Ureter (tissue), 1 donor: ENCODE measurements around the gene PFN3. TPM values are rescaled to one million over a fixed set of nuclear protein-coding genes. Genes with fewer than 3 reads are reported as not detected.

ENCODE experiments used
- DNase-seq: peaks from one replicate; pipeline ENCODE4 v3.0.0-alpha.2; 2020; ENCODE audit warnings: low spot score
- total RNA-seq: library from RNA; stranded (reverse); gene quantifications from one replicate; pipeline ENCODE4 v1.2.4, GENCODE V29; 2023
- donor health status: DM: yes; HTN: yes; CAD: no.

Gene PFN3, protein sequence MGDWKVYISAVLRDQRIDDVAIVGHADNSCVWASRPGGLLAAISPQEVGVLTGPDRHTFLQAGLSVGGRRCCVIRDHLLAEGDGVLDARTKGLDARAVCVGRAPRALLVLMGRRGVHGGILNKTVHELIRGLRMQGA
- total RNA-seq: not detected

DNA sequence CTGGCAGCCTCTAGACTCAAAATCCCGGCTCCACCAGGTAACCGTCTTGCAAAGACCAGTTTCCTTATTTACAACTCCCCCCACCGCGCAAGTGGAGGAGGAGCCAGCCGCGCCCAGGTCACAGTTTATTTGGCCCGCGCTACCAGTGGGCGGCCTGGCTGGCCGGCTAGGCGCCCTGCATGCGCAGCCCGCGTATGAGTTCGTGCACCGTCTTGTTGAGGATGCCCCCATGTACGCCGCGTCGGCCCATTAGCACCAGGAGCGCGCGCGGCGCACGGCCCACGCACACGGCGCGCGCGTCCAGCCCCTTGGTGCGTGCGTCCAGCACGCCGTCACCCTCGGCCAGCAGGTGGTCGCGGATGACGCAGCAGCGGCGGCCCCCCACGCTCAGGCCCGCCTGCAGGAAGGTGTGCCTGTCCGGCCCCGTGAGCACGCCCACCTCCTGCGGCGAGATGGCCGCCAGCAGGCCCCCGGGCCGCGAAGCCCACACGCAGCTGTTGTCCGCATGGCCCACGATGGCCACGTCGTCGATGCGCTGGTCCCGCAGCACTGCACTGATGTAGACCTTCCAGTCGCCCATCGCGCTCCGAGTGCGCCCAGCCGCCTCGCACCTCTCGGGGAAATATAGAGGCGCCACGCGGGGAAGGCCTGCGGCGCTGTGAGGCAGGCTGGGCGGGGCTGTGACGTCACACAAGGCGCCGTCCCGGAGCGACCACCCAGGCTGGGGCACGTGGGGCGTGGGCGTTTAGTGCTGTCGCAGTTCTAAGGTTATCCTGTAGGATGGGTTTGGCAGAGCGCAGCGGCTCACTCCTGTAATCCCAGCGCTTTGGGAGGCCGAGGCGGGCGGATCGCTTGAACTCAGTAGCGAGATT, at the start of gene PFN3:
PFN3 (minus strand) TSS at position 665 of the 872 bp plus-strand sequence; CDS start at position 580, 85 bp downstream.
- DNase-seq: no peak

DNA sequence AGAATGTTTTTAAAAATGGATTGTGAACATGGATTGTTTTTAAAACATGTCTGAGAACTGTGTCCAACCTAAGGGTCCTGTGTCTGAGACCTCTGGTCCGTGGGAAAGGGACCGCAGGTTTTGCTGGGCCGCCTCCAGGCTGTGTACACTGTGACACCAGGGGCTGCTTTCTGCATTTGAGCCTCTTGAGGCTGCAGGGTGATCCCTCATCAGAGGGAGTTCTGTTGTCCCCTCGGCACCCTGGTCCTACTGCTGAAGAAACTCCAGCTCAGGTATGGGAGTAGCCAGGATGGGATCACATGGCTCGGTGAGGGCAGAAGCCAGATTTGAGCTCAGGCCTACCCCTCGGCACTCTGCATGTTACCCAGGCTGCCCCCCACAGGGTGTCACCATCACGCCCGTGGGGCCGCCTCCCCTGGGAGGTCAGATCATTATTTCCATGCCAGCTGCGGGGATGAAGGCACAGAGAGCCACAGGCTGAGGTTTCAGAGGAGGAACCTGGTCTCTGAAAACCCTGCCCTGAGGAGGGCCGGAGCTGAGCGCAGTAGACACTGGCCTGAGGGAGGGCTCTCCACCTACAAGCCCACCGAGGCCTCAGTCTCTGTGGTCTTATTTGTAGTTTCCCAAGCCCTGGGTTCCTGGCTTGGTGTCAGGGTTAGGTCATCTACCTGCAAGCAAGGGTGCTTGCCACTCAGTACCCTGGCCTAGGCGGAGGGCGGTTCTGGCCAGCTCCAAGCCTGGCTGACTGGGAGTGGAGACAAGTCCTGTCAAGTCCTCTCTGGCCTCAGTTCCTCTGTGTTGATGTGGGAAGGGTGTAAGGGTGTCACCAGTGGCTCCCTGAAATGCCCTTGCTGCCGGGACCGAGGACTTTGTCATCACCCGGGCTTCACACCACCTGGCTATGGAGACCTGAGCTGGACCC, 48.9 kb upstream of the PFN3 start:
- no peak for DNase-seq

DNA sequence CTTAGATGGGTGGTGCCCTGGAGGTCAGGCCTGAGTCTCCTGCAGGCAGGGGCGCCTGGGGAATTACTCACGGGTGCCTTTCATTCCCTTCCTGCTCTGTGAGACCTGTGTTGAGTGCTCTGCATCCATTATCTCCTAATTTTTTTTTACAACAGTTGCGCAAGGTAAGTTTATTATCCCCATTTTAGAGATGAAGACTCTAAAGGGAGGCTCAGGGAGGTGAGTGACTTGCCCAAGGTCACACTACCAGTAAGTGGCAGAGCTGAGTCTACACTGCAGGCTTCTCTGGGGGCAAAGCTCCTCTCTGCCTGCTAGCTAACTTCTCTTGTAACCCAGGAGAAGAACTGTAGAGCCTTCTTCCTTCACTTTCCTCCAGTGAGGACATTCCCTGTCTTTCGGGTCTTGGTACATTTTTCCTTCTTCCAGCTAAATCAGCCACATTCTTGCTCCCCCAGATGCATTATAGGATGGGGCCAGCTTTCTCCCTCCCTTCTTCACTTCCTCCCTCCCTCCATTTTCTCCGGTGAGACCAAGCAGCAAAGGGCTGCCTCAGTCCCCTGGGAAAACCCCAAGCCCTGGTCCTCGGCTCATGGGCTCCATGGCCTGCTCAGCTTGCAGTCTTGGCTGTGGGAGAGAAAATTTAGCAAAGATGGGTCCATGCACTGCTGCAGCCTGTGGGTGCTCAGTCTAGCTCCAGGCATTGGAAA, 47.9 kb upstream of the PFN3 start:
- no peak for DNase-seq

DNA sequence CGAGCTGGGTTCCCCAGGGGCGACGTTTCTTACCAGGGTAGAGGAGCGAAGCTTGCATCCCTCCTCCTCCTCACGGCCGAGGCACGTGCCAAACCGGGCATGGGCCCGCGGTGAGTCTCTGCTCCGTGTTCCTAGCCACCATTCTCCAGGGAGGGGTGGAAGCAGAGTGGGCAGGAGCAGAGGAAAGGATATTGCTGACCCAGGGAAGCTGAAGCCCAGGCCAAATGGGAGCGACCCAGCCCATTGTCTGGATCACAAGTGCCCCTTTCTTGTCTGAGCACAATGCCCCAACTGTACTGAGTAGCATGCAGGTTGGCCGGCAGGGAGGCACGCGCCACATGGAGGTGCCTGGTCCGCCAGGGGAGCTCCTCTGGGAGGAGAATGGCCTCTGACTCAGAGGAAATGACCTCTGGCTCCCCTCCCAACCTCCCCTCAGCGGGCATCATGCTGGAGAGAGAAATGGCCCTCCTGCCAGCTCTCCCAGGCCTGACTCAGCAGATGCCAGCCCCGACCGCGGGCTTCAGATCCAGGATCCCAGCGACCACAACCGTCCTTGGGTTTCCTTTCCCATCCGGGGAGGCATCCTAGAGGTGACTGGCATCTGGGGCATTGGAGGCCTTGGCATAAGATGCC, 47.3 kb upstream of the PFN3 start:
- no peak for DNase-seq

DNA sequence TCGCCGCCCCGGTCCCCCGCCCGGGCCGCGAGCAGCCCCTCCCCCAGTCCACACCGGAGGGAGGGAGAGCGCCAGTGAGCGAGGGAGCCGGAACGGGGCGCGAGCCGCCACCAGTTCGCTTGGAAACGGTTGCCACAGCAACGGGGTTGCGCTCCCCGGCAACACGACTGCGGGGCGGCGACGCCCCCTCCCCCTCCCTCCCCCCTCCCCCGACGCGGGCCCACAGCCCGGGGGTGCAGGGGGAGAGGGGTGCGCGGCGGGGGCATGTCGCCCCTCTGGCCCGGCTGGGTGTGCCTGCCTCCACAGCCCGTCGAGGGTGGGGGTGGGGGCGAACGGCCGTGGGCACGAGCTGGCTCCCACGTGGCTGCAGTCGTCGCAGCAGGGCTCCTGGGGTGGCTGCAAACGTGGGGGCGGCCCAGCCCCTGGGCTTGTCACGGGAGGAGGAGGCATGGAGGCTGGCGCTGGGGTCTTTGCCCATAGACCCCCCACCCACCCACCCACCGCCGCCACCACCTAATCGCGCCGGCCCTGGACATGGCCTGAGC, 46.7 kb upstream of the PFN3 start:
- DNase-seq: no peak

DNA sequence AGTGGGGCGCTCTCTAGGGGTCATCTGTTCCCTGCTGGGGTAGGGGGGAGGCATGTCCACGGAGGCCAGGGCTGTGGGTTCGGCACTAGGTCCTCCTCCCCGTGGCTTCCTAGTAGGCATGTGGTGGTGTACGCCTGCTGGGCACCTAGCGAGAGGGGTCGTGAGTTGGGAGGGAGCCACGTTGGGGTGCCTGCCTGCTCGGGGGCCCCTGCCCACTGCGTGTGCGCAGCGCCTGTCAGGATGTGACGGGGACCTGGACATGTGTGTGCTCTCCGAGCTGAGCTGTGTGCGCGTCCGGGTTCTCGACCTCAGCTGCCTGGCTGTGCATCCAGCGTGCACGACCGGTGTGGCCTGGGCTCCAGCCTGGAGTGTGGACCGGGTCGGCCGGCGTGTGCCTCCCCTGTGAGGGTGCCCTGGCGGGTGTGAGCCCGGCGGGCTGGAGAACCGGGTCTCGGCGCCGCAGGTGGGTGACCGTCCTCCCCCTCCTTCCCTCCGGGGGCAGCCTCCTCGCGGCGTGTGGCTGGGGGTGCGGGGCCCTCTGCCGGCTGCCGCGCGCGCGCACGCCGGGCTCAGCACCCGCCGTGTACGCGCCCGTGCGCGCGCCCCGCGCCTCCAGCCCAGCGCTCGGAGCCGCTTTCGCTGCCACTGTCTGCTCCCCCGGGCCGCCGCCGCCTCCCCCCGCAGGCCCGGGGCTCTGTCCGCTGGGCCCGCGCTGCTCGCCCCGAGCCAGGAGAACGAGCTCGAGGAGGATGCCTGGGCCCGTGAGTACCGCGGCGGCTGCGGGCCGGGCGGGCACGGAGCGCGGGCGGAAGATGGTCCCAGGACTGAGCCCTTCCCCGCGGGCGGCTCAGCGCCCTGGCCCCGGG, 46.0 kb upstream of the PFN3 start, which contains the start of gene PRR7:
PRR7 (plus strand) TSS at position 615 of the 866 bp plus-strand sequence. CDS start 8,254 bp downstream, outside the sequence.
- no peak for DNase-seq

DNA sequence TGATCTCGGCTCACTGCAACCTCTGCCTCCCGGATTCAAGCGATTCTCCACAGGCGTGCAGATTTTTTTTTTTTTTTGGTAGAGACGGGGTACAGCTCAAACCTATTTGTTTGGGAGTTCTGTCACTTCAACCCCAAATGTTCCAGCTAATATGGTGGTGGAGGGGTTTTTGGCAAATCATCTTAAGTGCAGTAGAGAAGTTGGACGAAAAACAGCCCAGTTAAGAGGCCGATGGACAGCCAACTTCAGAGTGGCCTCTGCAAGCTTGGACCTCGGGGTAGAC, 45.4 kb upstream of the PFN3 start:
- no peak for DNase-seq

DNA sequence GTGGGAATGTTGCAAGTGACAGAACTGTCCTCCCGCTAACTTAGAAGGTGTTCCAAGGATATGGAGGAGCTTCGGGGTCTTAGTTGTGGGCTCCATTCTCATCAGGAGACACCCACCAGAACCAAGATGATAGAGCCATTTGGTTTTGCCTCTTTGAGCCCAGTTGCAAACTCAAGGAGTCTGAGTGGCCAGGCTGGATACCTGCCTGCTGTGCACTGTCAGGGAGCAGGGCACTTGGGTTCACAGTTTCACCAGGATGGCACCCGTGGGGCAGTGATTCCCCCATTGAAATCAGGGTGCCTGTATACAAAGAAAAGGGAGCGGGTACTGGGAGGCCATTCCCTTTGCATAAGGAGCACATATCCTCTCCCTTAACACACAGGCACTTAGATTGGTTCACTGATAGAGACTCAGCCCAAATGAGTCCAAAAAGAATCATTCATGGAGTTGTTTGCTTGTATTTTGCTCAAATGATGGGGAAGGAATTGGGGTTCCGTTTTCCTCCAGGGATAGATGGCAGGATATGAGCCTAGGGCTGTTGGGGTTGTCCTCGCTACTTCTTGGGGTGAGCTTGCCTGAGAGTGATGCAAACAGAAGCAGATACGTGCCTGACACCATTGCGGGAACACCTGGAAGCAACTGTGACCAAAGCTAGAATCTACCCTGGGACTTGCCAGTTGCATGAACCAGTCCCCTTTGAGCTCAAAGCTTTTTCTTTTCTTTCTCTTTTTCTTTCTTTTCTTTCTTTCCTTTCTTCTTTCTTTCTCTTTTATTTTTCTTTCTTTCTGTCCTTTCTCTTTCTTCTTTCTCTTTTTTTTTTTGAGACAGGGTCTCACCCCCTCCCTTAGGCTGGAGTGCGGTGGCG, 44.8 kb upstream of the PFN3 start:
- DNase-seq: no peak

DNA sequence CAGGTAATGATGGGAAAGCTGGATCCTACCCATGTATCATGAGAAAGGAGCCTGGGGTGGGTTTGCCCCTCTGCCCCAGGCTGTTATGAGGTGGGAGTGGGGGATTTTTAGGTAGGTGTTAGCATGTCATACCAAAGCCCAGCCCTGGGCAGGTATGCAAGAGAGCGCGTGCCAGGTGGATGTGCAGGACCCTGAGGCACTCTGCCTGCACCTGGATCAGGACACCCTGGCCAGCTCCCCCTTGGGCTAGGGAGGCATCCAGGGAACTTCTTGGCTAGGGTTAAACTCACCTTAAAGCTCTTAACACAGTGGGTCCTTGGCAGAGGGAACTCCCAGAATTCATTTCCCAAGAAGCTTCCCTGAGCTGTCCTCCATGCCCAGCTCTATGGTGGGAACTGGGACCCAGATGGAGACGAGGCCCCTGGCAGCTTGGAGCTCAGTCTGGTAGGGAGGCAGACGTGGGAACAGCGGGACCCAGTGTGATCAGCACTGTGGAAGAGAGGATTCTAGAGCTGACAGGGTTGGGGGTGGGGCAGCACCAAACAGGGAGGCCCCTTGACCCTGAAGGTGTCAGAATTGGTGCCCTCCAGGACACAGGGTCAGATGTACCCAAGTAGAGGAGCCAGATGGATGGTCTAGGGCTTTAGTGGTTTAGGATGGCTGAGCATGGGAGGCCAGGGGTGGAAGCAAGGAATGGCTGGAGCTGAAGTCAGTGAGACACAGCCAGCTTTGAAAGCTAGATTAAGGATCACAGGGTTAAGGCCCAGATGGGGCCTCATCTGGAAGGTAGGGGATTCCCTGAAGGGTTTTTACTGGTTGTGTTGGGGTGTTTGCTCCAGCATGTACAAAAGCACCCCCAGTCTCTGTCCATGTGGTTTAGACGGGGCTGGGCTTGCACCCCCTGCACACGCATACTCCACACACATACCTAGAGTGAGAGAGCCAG, 43.9 kb upstream of the PFN3 start:
- DNase-seq: no peak

DNA sequence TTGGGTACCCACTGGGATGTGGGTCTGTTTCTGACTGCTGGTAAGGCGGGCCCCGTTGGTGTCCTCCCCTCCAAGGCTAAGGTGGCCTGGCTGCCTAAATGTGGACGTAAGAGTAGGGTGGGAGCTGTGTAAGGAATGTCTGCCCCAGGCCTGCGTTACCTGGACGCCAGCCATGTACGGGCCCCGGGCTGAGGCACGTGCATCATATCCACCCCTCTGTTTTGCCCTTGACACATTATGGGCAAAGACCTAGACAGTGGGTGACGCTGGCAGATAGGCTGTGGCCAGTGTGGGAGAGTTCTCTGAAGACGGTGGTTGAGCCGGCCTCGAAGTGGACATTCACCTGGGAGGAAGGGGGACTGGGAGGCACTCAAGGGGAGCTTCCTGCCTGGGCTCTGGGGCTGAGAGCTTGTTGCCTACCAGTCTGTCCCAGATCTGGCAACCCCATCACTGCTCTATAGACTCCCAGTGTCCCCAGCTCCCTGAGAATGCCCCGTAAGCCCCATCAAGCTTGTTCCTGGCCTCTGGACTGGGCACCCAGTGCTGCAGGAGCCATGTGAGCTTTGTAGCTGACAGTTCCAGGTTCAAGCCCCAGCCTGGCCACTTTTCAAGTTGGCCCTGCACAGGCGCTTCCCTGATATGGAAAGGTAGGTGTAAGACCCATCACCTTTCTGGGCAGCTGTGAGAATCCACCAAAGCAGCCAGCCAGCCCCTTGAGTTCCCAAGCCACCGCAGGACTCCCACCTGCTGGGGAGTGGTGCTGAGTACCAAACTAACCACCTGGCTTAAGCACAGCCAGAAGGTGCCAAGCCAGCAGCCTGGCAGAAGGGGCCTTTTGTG, 42.9 kb upstream of the PFN3 start:
- DNase-seq: no peak

DNA sequence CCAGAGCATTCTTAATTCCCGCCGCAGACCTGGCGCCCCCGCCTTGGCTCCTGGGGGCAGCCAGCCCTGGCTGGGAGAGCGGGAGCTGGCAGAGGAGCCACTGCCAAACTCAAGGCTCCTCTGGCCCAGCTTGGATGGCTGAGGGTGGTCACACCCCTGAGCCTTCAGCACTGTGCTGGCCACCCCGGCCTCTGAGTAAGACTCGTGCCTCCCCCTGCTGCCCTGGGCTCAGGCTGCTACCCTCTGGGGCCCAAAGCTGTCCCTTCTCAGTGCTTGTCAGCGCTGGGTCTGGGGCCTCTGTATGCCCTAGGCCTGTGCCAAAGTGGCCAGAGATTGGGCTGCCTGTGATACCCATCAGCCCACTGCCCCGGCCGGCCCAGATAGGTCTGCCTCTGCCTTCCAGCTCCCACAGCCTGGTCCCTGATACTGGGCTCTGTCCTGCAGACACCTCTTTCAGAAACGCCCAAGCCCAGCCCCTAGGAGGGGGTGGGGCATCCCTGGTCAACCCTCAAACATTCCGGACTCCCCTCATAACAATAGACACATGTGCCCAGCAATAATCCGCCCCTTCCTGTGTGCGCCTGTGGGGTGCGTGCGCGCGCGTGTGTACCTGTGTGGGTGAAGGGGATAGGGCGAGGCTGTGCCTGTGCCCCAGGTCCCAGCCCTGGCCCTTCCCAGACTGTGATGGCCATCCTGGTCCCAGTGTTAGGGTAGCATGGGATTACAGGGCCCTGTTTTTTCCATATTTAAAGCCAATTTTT, 41.8 kb upstream of the PFN3 start:
- DNase-seq: no peak

DNA sequence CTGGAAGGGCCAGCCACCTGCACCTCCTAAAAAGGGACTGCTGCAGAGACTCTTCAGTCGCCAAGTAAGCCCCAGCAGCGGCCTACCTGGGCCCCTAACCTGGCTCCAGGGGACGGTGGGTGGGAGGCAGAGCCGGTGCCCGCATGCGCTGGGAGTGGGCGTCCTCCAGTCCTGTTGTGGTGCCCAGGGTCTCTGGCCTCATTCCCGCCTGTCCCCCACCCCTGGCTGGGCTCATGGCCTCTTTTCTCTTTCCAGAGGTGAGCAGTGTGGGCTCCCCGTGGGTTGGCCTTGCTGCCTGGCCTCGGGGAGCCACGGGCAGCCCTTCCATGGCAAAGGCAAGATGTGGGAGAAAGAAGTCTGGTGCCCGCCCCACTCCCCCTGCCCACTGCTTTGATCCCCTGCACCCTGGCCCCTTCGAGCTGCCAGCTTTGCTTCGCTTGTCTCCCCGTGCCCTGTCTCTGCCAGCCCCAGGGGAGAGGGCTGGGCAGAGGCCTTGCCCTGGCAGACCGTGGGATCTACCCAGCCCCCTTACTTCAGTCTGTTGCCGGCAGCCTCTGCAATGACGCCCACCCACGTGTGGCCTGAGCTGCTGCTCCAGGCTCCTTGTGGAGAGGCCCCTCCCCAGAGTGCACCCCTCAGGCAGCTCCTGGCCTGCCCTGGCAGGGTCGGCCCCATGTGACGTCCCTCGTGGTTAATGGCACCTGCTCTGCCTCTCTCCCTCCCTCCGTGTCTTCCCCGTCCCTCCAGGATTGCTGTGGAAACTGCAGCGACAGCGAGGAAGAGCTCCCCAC, 40.7 kb upstream of the PFN3 start:
- no peak for DNase-seq

DNA sequence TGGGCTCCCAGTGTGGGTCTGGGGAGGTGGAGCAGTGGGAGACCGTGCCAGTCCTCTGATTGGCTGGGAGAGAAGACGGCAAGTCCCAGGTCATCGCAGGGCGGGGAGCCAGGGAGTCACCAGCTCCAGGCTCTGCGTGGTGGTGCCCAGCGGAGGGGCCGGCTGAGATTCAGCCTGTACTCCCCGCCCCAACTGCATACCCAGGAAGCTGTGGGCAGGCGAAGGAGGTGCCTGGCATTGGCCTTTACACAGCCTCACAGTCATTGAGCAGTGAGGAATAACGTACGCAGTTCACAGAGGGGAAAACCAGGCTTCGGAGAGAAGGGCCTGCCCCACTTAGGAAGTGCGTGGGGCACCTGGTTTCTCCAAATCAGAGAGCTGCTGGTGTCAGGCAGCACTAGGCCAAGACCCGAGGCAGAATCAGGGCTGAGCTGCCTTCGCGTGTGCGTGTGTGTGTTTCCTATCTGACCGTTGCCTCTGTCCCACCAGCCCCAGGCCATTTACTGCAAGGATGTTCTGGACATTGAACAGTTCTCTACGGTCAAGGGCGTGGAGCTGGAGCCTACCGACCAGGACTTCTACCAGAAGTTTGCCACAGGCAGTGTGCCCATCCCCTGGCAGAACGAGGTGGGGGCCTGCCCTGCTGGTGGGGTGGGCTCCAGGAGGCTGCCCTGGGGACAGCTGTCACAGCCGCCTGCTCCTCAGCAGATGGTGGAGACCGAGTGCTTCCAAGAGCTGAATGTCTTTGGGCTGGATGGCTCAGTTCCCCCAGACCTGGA, 39.9 kb upstream of the PFN3 start:
- no peak for DNase-seq

DNA sequence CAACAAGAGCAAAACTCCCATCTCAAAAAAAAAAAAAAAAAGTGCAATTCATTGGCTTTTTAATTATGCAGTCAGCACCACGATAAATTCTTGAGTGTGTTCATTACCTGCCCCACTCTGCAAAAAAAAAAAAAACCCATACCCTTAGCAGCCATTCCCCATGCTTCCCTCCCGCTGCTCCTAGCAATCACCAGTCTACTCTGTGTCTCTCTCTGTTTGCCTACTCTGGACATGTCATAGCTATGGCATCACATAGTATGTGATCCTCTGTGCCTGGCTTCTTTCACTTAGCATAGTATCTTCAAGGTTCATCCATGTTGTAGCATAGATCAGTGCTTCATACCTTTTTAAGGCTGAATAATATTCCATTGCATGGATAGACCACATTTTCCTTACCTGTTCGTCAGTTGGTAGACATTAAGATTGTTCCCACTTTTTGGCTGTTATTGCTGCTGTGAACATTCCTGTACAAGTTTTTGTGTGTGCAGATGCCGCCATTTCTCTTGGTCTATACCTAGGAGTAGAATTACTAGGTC, 39.1 kb upstream of the PFN3 start:
- no peak for DNase-seq
